ENCODE data around the gene FZD1. TPM values are rescaled to one million over a fixed set of nuclear protein-coding genes. Genes with fewer than 3 reads are reported as not detected.

Gene FZD1
- total and polyA plus RNA-seq, 10 of the 15 experiments (the other 5 are each of a cell fraction or from before 2014, with no cell fraction given), result 0.07 to 0.56 (median 0.18) TPM

GRCh38 chr7:91267171-91267955 lies 3.1 kb downstream of the FZD1 start (continued):
- TF ChIP-seq MTA3 (IDR thresholded peaks at IDR 0.05; ENCODE audit: borderline replicate concordance, low read length) (no peak), ZNF687 (IDR thresholded peaks at IDR 0.05) (no peak), RELB (IDR thresholded peaks at IDR 0.05; ENCODE audit: low read depth) (no peak), SP1 (IDR thresholded peaks at IDR 0.05; ENCODE audit: low read depth, low read length) (no peak), CTCF (IDR thresholded peaks at IDR 0.05 in 2 of 3, conservative IDR thresholded peaks at IDR 0.05 in 1 of 3; ENCODE audit: control insufficient read depth in 2 of 3, extremely low read depth in 1 of 3, insufficient read depth in 1 of 3, low read depth in 3 of 3, low read length in 3 of 3) (no peak), CEBPB (IDR thresholded peaks at IDR 0.05; ENCODE audit: borderline replicate concordance in 1 of 2, low read depth in 2 of 2, low read length in 2 of 2) (no peak), MXI1 (IDR thresholded peaks at IDR 0.05; ENCODE audit: low read depth, low read length) (no peak)
- TF ChIP-seq, protein P1, sequence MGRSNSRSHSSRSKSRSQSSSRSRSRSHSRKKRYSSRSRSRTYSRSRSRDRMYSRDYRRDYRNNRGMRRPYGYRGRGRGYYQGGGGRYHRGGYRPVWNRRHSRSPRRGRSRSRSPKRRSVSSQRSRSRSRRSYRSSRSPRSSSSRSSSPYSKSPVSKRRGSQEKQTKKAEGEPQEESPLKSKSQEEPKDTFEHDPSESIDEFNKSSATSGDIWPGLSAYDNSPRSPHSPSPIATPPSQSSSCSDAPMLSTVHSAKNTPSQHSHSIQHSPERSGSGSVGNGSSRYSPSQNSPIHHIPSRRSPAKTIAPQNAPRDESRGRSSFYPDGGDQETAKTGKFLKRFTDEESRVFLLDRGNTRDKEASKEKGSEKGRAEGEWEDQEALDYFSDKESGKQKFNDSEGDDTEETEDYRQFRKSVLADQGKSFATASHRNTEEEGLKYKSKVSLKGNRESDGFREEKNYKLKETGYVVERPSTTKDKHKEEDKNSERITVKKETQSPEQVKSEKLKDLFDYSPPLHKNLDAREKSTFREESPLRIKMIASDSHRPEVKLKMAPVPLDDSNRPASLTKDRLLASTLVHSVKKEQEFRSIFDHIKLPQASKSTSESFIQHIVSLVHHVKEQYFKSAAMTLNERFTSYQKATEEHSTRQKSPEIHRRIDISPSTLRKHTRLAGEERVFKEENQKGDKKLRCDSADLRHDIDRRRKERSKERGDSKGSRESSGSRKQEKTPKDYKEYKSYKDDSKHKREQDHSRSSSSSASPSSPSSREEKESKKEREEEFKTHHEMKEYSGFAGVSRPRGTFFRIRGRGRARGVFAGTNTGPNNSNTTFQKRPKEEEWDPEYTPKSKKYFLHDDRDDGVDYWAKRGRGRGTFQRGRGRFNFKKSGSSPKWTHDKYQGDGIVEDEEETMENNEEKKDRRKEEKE (IDR thresholded peaks at IDR 0.05), result no peak
